SK-N-SH (cell line): ENCODE measurements around the gene KIF16B.

Experiments
- CTCF ChIP-seq: fragments of 200-600 bp; sonication (generic); IDR thresholded peaks from 2 replicates; pipeline ENCODE4 v1.6.1; 2017; ENCODE audit warnings: antibody characterized with exemption, mild to moderate bottlenecking, moderate library complexity
- MEF2A ChIP-seq: IDR thresholded peaks from 2 replicates; pipeline ENCODE4 v1.4.0; 2012; ENCODE audit warnings: low read depth, borderline replicate concordance

GRCh38 chr20:16457514-16457913 lies 115.7 kb downstream of the KIF16B start:
- no peak for TF ChIP-seq CTCF
- TF ChIP-seq MEF2A, result no peak
